GM12801 (cell line): Measurements from ENCODE around the gene PURA.

Experiments
- CTCF ChIP-seq: IDR thresholded peaks from one replicate; pipeline ENCODE4 v1.5.1; 2011; ENCODE audit warnings: control low read depth; ENCODE audit not compliant: insufficient read length; ENCODE audit errors: extremely low read depth

PURA gene

GRCh38 chr5:140128376-140128775 lies 14.5 kb downstream of the PURA start:
- TF ChIP-seq CTCF, result no peak

- TF ChIP-seq CTCF, result no peak
Observed at GRCh38 chr5:140130949-140131733, 17.2 kb downstream of the PURA start.

GRCh38 chr5:140131967-140132409 lies 18.1 kb downstream of the PURA start:
- TF ChIP-seq CTCF, result no peak

- TF ChIP-seq CTCF, result no peak
Observed at GRCh38 chr5:140133514-140134167, 19.7 kb downstream of the PURA start.

- TF ChIP-seq CTCF, result no peak
Observed at GRCh38 chr5:140134277-140134935, 20.5 kb downstream of the PURA start.

GRCh38 chr5:140135127-140135526 lies 21.2 kb downstream of the PURA start:
- TF ChIP-seq CTCF, result no peak

GRCh38 chr5:140136624-140137023 lies 22.7 kb downstream of the PURA start:
- no peak for TF ChIP-seq CTCF
